SK-N-SH treated with all-trans-retinoic acid at 6 μM for 48 hours (cell line): Measurements from ENCODE around the gene SMIM5.

Experiments
- ATAC-seq: fragments of 200-7000 bp; cut with Tn5 transposase; 3 replicates; pipeline ENCODE4 v1.9.1; 2020; ENCODE audit warnings: mild to moderate bottlenecking, moderate library complexity
- ARNTL ChIP-seq: fragments of 450-650 bp; formaldehyde crosslinking; IDR thresholded peaks from 2 replicates; pipeline ENCODE4 v1.5.0; 2020; ENCODE audit warnings: low read depth, mild to moderate bottlenecking, moderate library complexity, borderline replicate concordance
- CSDC2 ChIP-seq: fragments of 250-450 bp; sonication (Bioruptor Pico); IDR thresholded peaks from 2 replicates; pipeline ENCODE4 v1.5.0; 2020; ENCODE audit warnings: mild to moderate bottlenecking, moderate library complexity
- CSRNP3 ChIP-seq: fragments of 250-450 bp; sonication (Bioruptor Pico); IDR thresholded peaks from 2 replicates; pipeline ENCODE4 v1.5.1; 2021; ENCODE audit warnings: mild to moderate bottlenecking, moderate library complexity
- GLIS3 ChIP-seq: fragments of 250-450 bp; sonication (Bioruptor Pico); IDR thresholded peaks from 2 replicates; pipeline ENCODE4 v1.5.0; 2020; ENCODE audit warnings: mild to moderate bottlenecking, moderate library complexity
- ISL1 ChIP-seq: fragments of 250-450 bp; sonication (Bioruptor Pico); IDR thresholded peaks from 2 replicates; pipeline ENCODE4 v2.1.2; 2022; ENCODE audit warnings: mild to moderate bottlenecking, moderate library complexity
- OSR1 ChIP-seq: fragments of 250-450 bp; sonication (Bioruptor Pico); IDR thresholded peaks from 2 replicates; pipeline ENCODE4 v1.8.0; 2022; ENCODE audit warnings: moderate library complexity, mild to moderate bottlenecking, inconsistent platforms
- PATZ1 ChIP-seq: fragments of 250-450 bp; sonication (Bioruptor Pico); IDR thresholded peaks from 2 replicates; pipeline ENCODE4 v1.8.0; 2020; ENCODE audit warnings: mild to moderate bottlenecking, moderate library complexity, borderline replicate concordance
- POU6F1 ChIP-seq: fragments of 250-450 bp; sonication (Bioruptor Pico); IDR thresholded peaks from 2 replicates; pipeline ENCODE4 v1.8.0; 2021; ENCODE audit warnings: low read depth, mild to moderate bottlenecking, moderate library complexity, borderline replicate concordance
- PPARA ChIP-seq: fragments of 250-450 bp; sonication (Bioruptor Pico); IDR thresholded peaks from 2 replicates; pipeline ENCODE4 v1.5.0; 2020; ENCODE audit warnings: mild to moderate bottlenecking, borderline replicate concordance
- RARB ChIP-seq: fragments of 250-450 bp; sonication (Bioruptor Pico); IDR thresholded peaks from 2 replicates; pipeline ENCODE4 v1.8.0; 2021; ENCODE audit warnings: mild to moderate bottlenecking, moderate library complexity
- SNAI2 ChIP-seq: fragments of 250-450 bp; sonication (Bioruptor Pico); IDR thresholded peaks from 2 replicates; pipeline ENCODE4 v1.5.0; 2020; ENCODE audit warnings: mild to moderate bottlenecking, moderate library complexity
- TCF4 ChIP-seq: fragments of 250-450 bp; sonication (Bioruptor Pico); IDR thresholded peaks from 2 replicates; pipeline ENCODE4 v1.8.0; 2021; ENCODE audit warnings: mild to moderate bottlenecking, moderate library complexity, borderline replicate concordance
- TOX ChIP-seq: fragments of 250-450 bp; sonication (Bioruptor Pico); IDR thresholded peaks from 2 replicates; pipeline ENCODE4 v1.8.0; 2021; ENCODE audit warnings: mild to moderate bottlenecking, moderate library complexity, borderline replicate concordance
- TSHZ2 ChIP-seq: fragments of 250-450 bp; sonication (Bioruptor Pico); IDR thresholded peaks from 2 replicates; pipeline ENCODE4 v1.5.0; 2020; ENCODE audit warnings: mild to moderate bottlenecking, moderate library complexity
- ZFP3 ChIP-seq: fragments of 250-450 bp; sonication (Bioruptor Pico); IDR thresholded peaks from 2 replicates; pipeline ENCODE4 v1.5.0; 2020; ENCODE audit warnings: mild to moderate bottlenecking, moderate library complexity
- ZNF70 ChIP-seq: fragments of 450-650 bp; formaldehyde crosslinking; IDR thresholded peaks from 2 replicates; pipeline ENCODE4 v1.5.0; 2020; ENCODE audit warnings: mild to moderate bottlenecking, moderate library complexity
- ZNF8 ChIP-seq: fragments of 450-650 bp; formaldehyde crosslinking; IDR thresholded peaks from 2 replicates; pipeline ENCODE4 v1.5.0; 2020; ENCODE audit warnings: mild to moderate bottlenecking, moderate library complexity

SMIM5 gene

GRCh38 chr17:75625813-75626486 is 7.3 kb upstream of the SMIM5 start (continued):
- TF ChIP-seq CSRNP3 (no peak), TCF4 (CRISPR knock-in tag) (no peak), ZNF8 (CRISPR knock-in tag) (no peak), TOX (no peak), SNAI2 (CRISPR knock-in tag) (no peak)

- TF ChIP-seq TCF4 (CRISPR knock-in tag): no peak
- TF ChIP-seq RARB (CRISPR knock-in tag): no peak
- no peak for TF ChIP-seq PPARA (CRISPR knock-in tag)
- TF ChIP-seq ZNF70 (CRISPR knock-in tag): no peak
- TF ChIP-seq ZFP3 (CRISPR knock-in tag): no peak
- TF ChIP-seq SNAI2 (CRISPR knock-in tag): no peak
- no peak for TF ChIP-seq POU6F1 (CRISPR knock-in tag)
- TF ChIP-seq CSRNP3: no peak
- no peak for ATAC-seq
Observed at GRCh38 chr17:75626496-75627038, 6.7 kb upstream of the SMIM5 start.

- no peak for ATAC-seq
- no peak for TF ChIP-seq ISL1 (CRISPR knock-in tag)
- no peak for TF ChIP-seq TSHZ2
- TF ChIP-seq, all 23 proteins: peak for 0
Observed at GRCh38 chr17:75627094-75627493, 6.1 kb upstream of the SMIM5 start.

GRCh38 chr17:75628425-75628824 is 4.8 kb upstream of the SMIM5 start:
- no peak for TF ChIP-seq CSRNP3
- no peak for TF ChIP-seq GLIS3 (CRISPR knock-in tag)
- no peak for TF ChIP-seq ARNTL (CRISPR knock-in tag)
- no peak for TF ChIP-seq SNAI2 (CRISPR knock-in tag)
- TF ChIP-seq PATZ1 (CRISPR knock-in tag): no peak
- no peak for TF ChIP-seq ZNF8 (CRISPR knock-in tag)
- no peak for TF ChIP-seq CSDC2 (CRISPR knock-in tag)
- TF ChIP-seq OSR1: no peak
- no peak for ATAC-seq
